ENCODE data around the gene AKR7A2.

The AKR7A2 gene

DNA sequence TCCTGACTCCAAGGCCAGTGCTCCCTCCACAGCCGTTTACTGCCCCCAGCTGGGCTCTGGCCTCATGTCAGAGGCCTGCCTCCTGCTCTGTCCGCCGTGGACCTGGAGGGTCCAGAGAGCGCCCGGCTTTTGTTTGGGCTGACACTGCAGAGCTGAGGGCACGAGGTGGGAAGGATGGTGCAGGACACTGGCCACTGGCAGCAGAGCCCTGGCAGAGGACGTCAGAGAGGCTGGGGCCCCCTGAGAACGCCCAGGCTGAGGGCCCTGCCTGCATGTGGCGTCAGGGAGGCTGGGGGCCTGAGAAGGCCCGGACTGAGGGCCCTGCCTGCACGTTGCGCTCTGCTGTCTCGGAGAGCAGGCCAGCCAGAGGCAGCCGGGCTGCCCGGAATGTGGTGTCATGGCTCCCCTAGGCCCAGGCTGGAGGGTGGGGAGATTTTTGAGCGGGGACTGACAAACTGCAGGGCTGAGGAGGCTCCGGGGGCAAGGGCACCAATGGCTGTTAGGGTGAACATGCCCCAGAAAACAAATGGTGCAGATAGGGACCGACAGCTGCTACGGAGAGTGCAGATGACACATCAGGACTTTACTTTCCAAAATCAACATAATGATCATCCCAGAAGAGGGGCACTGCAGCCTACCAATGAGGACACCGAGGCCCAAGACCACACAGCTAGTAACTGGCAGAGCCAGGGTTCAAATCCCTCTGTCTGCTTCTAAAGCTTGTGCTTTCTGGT lies 31.8 kb upstream of the AKR7A2 start:
- DNase-seq = no peak

- DNase-seq = no peak
Measured at GRCh38 chr1:19342894-19343616, 31.1 kb upstream of the AKR7A2 start.

- no peak for DNase-seq
Measured at GRCh38 chr1:19342062-19342750, 30.3 kb upstream of the AKR7A2 start.

- DNase-seq = peak in 30 of 58 donors; percentile 6 to 75 (median 24)
Measured at GRCh38 chr1:19341201-19342061, 29.5 kb upstream of the AKR7A2 start.

- DNase-seq = no peak
Measured at GRCh38 chr1:19340387-19340937, 28.5 kb upstream of the AKR7A2 start.

- DNase-seq = no peak
Measured at GRCh38 chr1:19339214-19339861, 27.4 kb upstream of the AKR7A2 start.

GRCh38 chr1:19338323-19338762 lies 26.4 kb upstream of the AKR7A2 start:
- DNase-seq = peak in 2 of 58 donors; percentile 7

GRCh38 chr1:19337289-19337688 lies 25.3 kb upstream of the AKR7A2 start:
- DNase-seq = no peak

- DNase-seq = no peak
Measured at GRCh38 chr1:19336543-19336942, 24.6 kb upstream of the AKR7A2 start.

DNA sequence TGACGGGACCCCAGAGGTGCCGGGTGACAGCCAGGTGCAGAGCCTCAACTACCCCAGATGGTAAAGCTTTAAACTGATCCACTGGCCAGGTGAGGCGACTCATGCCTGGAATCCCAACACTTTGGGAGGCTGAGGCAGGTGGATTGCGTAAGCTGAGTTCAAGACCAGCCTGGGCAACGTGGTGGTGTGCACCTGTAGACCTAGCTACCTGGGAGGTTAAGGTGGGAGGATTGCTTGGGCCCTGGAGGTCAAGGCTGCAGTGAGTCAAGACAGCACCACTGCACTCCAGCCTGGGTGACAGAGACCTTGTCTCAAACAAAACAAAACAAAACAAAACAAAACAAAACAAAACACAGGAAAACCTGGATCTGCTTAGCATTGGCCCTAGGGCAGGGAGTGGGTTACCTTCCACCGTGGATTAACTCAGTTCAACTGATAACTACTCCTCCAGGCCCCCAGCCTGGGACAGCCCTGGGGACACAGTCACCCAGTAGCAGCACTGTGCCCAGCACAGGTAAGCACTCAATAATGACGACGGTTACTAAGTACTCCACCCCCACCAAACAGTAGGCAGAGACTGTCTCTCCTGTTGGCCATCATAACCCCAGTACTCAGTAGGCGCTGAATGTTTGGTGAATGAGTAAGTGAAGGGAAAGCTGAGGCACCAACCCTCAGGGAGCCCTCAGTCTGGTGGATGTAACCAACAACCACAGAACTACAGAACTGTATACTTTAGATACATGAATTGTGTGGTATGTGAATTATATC lies 21.8 kb upstream of the AKR7A2 start:
- DNase-seq = no peak

- no peak for DNase-seq
Measured at GRCh38 chr1:19332832-19333231, 20.9 kb upstream of the AKR7A2 start.

DNA sequence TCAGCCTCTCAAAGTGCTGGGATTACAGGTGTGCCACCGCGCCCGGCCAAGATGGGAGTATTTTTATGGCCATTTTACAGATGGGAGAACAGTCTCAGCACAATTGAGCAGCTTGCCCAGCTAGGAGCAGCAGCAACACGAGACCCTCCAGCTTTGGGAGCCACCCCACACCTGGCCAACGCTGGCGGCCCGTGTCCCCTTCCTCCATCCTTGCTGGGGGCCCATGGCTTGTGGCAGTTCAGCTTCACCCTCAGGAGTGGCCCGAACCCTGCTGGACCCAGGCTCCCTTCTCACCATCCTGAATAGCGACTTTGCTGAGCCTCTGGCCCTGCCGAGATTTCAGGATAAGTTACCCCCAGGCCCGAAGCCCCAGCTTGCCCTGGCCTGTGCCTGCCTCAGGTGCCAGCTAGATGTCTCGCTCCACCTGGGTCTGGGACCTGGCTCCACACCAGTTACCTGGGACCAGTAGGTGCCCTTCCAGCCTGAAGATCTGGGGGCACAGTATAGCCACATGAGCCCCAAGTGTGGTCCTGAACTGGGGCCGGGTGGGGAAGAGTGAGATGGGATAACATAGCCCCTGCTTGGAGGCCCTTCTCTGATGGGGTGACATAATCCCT lies 19.4 kb upstream of the AKR7A2 start:
- DNase-seq = no peak

GRCh38 chr1:19330449-19331135 lies 18.6 kb upstream of the AKR7A2 start:
- DNase-seq = no peak

DNA sequence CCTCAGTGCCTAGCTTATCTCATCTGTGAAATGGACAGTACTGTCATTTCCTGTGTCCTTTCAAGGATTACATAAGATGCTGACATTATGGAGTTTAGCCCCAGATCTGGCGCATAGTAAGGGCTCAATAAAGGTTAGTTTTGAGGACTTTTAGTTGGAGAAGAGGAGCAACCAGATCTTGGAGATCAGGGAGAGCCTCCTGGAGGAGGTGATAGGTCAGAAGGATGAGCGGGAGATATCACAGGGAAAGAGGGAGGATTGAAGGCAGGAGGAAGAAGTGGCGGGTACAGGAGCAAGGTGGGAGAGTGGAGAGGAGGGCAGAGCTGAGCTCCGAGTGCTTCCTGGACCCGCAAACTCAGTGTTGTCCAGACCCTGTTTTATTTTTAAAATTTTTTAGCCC lies 17.7 kb upstream of the AKR7A2 start:
- no peak for DNase-seq

DNA sequence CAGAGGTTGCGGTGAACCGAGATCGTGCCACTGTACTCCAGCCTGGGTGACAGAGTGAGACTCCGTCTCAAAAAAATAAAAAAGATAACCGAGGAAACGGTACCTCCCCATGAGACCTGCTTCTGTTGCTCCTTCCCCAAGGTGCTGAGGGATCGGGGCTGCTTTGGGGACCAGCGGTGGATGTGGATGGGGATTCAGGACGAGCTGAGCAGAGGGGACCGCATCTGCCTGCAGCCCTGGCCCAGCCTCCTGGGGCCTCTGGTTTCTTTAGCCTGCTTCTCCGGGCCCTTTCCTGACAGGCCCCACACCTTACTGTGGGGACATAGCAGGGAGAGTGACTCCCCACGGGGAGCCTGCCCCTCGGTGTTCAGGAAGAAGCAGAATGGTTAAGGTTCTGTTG lies 17.2 kb upstream of the AKR7A2 start:
- DNase-seq = no peak

DNA sequence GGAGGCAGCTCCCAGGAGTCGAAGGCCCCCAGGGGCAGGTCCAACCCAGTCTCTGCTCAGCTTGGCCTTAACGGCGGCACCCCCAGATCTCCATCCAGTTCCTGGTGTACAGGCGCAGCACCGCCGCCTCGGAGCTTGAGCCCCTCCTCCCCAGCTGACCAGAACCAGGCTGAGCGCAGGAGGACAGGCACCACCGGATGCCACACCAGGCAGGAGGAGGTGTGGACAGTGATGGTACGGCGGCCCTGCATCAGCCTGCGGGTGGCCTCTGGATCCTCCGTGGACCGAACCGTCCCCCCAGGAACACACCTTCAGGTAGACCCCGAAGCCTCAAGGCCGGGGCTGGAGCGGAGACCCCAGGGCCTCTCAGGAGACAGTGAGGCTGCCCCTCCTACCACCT lies 16.5 kb upstream of the AKR7A2 start:
- no peak for DNase-seq

- DNase-seq = no peak
Measured at GRCh38 chr1:19327736-19328135, 15.8 kb upstream of the AKR7A2 start.

GRCh38 chr1:19327301-19327700 lies 15.4 kb upstream of the AKR7A2 start:
- DNase-seq = no peak

- no peak for DNase-seq
Measured at GRCh38 chr1:19326748-19327065, 14.8 kb upstream of the AKR7A2 start.
